Dedifferentiated amniotic fluid mesenchymal stem cell (primary cell): ENCODE results near the gene RBFOX1.

Experiments
- DNase-seq: peaks from one replicate; pipeline ENCODE4 v3.0.0-alpha.2; 2016; ENCODE audit errors: extremely low spot score

Gene RBFOX1

DNA sequence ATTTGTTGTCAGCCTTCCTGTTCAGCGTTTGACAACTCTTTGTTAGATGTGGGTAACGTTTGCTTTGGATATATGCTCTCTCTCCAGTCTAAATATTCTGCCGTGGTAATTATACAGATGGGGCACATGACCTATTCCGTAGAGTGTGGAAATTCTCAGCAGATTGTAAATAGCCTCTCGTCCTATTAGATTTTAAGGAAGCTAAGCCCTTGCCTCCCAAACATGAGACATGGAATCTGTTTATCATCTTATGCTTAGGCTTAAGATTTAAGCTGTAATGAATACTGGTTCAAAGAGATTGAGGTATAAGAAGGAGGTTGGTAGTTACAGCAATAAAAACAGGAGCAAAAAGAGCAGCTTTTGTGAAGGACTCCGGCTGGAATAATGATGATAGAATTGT is 87.4 kb downstream of the RBFOX1 start:
- DNase-seq, result no peak

DNA sequence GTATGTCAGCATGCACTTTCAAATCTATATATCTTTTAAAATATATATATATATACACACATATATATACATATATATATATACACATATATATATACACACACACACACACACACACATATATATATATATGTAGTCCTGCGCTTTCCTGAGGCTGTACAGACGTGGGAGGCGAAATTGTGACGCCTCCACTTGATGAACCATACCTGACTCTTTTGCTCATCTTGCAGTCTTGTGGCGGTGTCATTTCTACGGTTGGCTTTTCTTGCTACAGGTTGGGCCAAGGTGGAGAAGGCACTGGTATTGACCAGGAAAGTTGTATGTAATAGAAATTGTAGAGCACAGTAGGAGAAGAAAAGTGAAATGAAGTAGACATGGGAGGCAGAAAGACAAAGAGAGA is 88.2 kb downstream of the RBFOX1 start:
- DNase-seq, result no peak

DNA sequence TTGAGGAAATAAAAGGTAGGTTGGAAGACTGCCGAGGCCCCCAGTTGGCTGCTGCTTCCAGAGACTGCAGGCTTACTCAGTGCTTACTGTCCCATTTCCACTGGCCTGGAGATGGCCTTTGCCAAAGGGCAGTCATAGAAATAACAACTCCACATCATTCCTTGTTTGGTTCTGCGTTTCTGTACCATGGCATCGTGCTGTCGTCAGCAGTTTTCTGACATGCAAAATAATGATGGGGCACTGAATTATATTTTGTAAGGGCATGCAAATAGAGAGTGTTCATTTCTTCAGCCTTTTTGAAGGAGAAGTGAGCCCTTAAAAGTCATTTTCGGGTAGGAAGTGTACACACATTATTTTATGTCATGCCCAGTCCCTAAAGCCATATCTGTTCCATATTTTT is 88.9 kb downstream of the RBFOX1 start:
- no peak for DNase-seq

DNA sequence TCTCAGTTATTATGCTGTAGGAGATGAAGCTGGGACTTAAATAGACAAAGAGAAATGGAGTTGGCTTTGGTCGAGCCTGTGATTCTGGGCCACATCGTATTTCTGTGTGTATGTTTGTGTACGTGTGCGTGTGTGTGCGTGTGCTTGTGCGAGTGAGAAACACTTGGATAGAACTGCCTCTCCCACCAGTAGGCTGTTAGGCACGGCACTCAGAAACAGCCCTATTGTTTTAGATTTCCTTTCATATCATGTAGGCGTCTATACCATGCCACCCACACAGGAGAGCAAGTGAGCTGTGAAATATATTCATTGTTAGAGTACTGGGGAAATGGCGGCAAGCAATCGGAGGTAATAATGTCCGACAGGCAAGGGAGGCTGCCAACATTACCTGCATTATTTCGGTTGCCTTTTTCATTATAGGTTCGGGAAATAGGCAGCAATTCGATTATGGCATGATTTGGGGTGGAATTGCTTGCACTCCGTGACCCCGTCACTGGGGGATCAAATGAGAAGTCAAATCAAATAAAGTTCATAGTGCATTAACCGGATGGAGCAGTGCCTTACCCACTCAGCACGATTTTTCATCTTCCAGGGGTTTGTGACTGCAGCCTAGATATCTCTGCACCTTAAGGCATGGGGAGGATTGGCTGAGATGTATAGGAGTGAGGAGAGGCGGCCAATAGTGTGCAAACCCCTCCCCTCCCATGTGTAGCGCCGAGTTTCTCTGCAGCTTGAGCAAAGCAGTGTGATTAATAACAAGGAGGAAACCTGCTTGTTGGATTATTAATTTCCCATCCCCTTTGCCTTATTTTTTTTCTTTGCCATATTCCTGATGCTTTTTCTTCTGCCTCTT is 89.6 kb downstream of the RBFOX1 start:
- no peak for DNase-seq

DNA sequence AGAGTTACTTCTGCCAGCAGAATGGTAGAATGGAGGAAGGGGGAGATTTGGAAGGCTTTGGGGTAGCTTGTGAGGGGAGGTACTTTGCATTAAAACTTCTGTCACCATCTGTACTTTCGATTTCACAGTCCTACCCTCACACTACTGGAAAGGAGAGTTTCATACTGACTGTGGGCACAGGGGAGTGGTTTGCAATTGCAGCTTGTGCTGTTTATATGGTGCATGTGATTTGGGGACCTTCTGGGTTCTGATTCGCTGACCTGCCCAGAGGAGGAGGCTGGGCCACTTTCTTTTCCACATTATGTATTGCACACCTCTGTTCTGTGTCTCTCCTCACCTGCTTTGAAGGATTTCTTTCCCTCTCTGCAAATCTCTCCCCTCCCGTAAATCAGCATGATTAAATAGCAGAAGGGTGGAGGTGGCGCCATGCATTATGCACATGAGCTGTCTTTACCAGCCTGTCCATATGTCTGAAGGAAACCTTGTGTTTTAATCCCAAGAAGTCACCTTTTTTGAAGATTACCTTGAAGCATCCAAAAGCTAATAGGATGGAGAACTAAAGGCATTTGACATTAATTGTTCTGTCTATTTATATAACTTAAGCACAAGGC is 90.9 kb downstream of the RBFOX1 start:
- DNase-seq, result no peak

DNA sequence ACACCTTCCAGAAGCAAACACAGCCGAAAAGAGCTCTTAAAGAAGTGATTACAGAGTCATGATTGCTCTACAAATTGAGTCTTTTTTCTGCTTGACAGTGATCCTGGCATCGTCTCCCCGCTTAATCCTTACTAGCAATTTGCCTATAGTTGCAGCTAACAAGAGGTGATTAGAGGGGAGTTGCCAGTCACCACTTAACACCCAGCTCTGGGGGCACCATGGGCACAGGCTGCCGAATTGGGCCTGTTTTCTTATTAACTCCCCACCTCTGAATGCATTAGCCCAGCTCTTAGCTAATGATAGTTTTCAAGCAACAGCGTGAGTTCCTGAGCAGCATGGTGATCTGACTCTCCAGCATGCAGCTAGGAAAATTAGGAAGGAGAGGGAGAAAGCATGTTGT is 93.5 kb downstream of the RBFOX1 start:
- DNase-seq, result no peak

DNA sequence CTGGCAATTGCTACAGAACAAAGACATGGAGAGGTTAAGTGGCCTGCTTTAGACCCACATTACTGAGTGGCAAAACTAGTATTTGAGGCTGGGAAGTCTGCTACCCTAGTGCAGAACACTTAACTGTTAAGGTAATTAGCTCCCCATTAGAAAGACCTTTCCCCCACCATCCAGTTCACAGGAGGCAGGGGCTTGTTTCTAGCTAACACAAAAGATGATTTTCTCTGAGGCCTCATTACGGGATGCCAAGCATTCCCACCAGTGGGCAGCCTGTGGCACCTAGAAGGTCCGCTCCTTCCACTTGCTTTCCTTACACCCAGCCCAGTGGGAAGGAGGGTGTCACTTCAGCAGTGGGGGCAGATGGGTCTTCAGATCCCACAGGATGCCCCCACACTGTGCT is 99.1 kb downstream of the RBFOX1 start:
- no peak for DNase-seq

DNA sequence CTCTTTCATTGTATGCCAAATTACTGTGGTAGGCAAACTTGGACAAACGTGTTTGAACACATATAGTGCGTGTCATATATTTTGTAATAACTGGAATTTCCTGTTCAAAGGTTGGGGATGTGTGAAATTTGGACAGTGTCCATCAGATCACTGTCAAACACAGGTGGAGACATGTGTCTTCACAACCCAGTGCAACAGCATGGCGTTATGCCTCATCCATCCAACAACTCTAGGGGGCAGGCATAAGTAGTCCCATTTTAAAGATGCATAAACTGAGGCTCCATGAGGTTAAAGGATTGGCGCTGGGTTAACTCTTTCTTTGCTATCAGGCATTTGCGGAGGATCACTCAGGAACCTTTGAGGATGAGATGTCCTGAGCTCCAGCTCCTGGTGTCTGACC is 103.7 kb downstream of the RBFOX1 start:
- DNase-seq, result no peak

DNA sequence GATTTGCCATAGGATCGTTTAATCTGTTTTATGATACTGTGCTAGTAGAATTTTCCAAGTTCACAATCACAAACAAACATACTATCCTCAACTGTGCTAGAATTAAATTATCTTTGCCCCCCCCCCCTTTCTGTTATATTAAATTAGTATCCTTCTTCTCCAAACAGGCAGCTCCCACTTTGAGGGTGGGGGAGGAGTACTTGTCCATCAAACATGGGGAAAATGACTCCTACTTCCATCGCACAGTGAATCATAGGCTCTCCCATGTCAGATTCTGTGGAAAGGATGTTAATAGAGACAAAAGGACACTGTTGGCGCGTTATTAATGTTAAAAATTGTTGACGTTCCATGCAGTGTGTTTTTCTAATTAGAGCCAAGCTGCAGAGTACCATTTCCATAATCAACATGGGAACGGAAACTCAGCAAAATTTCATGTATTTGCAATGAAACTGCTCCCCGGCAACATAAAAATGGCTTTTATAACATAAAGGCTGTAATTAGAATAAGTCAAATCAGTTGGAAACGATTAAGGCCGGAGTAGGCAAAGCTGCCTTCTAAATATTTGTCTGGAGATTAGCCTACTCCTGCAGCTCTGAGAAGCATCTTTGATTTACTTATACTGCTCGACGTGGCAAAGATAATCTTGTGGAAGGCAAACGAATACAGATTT is 104.6 kb downstream of the RBFOX1 start:
- no peak for DNase-seq

DNA sequence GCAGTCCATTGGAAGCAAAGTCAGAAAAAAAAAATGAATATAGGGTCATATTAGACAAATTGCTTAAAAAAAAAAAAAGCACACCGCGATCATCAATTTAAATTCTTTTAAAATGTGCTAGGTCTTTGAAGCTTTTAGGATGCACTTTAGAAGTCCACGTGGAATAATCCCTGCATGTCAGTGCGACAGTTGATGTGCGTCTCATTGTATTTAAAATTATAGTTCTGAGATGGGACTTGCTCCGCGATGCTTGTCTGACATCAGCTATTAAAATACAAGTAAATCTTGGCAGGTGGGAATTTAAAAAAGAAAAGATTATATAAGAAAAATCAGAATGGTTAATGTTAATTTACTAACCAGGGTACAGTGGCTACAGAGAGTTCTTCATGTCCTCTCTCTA is 105.2 kb downstream of the RBFOX1 start:
- DNase-seq, result no peak

DNA sequence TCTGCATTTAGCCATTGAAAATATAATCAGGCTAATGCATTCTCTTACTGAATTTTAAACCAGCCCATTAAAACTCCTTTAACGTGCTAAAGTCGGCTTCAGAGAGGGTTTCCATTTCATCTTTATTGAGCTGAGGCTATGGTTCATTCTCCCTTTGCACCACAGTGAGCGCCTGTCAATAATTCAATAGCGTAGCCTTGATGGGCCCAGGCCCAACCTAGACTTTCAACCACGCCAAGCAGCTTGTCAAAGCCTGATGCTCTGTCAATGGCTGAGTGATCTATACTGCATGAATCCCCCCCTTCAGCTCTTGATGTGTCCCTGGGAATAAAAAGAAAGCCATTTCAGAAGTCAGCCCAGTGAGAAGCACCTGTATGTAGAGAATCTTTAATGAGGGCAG is 106.0 kb downstream of the RBFOX1 start:
- no peak for DNase-seq

DNA sequence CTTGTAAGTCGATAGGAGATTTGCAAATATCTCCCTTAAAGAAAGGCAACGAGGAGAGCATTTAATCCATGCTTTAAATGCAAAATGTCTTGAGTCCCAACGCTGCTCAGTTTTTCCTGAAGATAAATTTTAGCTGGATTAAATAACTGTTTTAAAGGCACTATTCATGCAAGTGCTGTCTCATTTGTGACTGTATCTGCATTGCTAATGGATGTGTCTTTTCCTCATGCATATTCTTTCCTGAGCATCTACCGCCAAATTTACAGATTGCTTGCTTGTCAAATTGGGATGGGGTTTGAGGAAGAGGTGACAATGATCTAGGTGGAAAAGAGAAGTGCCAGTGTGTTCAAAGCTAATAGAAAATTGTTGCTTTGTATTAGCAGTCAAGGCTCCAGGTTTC is 106.9 kb downstream of the RBFOX1 start:
- DNase-seq, result no peak

DNA sequence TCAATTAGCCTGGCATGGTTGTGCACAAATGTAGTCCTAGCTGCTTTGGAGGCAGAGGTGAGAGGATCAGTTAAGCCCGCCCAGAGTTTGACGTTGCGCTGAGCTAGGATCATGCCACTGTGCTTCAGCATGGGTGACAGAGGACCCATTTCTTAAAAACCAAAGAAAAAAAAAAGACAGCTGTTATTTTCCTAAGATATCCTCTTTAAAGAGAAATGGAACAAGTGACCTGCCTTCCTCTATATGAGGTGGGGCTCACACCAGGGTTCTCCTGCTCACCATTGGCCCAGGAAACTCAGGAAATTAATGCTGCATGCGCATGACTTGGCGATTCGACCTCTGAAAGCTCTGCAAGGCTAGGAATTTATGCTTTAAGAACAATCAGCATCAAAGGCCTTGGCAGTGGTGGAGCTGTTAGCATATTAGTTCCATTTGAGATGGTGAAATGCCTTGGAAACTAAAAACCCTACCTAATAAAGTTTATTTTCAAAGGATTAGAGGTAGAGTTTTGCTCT is 108.3 kb downstream of the RBFOX1 start:
- DNase-seq, result no peak

DNA sequence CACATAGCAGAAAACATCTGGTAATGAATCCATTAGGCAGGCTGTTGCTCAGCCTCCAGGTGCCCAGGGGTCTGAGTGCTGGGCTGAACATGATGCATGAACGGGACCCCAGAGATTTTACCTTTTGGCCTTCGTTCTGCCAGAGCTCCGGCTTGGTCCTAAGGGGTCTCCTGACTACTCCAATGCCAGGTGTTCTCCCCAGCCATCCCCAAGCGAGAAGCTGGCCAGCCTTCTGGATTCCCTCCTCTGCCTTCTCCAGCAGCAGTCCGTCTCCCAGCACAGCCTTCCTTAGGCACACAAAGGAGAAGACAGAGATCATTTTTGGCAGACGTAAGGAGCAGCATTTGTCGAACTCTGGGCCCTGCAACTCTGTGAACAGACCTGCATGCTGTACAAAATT is 109.4 kb downstream of the RBFOX1 start:
- no peak for DNase-seq

DNA sequence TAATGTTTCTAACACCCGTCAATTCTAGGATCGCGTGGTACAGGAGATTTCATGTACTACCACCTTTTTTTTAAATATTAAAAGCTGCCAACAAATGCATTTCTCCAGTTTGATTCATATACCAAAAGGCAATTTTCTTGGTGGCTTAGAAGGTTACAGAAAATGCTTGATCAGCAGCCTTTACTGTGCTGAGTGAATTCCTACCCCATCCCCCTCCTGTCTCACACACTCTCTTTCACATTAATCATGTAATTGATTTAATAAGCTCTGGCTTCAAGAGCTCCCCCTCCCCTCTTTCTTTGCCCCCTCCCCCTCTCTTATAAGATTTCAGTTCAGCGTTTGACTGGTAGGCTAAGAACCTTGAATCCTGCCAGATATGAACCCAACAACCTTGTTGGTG is 110.5 kb downstream of the RBFOX1 start:
- DNase-seq, result no peak

DNA sequence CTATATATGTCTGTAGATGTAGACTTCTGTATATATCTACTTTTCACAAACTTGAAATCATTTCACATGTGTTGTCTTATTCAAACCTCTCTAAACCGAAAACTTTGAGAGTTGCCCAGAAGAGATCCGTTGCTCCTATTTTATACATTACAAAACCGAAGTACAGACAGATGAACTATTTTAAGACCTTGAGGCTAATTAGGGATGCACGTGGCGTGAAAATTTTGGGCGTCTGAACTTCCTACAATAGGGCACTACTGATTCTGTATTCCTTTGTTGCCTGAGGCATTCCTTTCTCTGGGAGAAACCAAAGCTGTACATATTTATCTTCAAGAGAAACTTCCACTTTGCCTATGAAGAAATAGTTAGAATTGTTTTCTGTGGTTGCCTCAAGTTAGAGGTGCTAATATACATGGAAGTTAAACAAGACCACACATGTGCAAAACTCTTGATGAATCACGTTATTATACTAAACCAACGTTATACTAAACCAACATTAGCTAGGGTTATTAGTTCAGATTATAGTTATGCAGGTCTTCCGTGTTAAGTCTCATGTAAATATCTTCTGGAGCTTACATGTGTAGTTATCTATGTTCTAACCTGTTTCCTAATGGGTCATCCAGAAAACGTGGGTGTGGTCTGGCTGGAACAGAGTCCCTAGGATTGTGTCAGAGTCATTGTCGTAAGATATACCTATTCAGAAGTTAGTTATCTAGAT is 111.2 kb downstream of the RBFOX1 start:
- DNase-seq, result no peak

DNA sequence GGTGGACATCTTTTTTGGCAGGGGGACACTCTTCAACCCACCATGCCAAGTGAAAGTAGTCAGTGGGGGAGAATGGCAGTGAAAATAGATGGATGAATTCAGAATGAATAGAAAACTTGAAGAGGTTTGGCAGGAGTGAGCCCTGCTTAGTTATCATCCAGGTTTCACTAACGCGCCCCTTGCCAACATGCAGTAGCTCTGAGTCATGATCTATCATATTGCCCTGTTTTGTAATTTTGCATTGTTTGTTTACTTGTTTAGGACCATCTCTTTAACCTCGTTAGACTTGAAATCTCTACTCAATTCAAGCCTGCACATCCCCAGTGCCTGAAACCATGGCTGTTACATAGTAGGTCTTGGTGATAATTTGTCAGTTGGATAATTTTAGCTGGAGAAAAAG is 116.7 kb downstream of the RBFOX1 start:
- DNase-seq, result no peak

DNA sequence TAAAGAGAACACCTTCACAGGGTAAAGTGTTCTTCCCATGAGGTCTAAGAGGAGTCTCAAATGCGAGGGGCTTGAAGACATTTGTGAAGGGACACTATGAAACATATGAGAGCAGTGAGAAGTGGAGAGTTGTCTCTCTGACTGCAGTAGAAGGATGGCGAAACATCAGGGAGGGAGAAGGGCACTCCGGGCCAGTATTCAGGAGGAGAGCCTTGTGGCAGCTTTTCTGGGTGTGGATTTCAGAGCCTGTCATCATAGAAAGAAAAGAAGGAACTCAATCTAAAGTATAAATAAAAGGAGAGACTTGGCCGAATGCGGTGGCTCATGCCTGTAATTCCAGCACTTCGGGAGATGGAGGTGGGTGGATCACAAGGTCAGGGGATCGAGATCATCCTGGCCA is 117.2 kb downstream of the RBFOX1 start:
- no peak for DNase-seq

DNA sequence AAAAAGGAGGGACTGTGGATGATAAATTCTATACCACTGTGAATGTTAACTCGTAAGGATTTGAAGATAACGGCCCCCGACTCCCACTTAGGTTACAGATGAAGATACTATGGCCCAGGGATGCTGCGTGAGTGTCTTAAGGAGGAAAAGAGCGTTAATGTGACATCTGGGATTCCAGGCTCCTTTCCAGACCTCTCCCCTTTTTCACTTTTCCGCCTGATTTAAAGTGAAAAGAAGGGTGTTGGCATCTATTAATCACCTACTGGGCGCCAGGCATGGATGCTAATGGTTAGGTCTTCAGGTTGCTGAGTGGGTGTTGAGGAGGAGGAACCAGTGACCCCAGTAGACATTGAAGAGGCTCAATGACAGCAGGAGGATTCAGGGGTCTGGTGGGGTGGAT is 117.8 kb downstream of the RBFOX1 start:
- no peak for DNase-seq

DNA sequence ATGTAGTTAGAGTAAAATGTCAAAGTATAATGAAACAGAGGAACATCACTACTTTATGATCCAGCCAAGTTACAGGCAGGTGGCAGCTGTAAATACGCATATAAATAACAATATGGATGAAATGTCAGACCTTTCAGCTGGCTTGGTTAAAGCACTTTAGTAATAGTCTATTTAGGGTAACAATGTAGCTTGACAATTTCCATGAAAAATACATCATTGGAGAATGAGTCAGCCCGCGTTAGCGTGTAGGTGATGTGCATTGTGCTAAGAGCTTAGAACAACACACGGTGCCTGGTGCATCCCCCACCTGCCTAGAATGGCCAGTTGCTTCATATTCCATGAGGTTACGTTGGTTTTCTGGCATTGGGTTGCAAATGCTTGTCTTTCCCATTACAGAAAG is 119.4 kb downstream of the RBFOX1 start:
- DNase-seq, result no peak

DNA sequence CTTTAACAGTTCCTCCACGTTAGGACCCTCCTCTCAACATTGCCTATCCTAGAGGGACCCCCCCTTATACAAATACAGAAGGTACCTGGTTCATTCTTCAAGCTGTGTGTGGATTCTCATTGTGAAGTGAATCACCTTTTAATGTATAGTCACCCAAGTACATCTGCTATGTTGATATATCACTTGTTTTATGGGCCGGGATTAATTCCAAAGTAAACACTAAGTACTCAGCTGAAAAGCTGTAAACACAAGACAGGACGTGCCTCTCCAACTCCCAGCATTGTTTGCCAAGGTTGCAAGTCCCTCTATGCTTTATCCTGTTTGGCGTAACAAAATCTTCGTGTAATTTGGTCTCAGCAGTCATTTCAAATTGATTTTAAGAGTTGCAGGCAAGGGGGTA is 123.6 kb downstream of the RBFOX1 start:
- no peak for DNase-seq

DNA sequence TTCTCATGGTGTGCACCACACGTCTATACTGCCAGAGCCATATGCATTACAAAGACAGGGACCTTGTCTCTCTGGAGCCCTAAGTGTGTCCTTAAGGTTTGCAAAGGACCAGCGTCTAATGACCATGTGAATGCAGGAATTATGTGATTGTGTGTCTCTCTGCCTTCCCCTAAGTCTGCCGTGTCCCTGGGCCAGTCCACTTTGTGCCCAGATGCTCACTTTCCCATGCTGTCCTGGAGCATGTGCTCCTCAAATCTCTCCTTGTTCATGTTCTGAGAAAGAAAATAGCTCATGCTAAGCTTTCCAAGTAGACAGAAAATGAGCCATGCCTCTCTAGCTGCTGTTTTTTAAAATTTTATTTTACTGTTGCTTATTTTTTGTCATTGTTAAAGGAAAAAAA is 125.5 kb downstream of the RBFOX1 start:
- DNase-seq, result no peak
